CD4-positive, alpha-beta T cell treated with Interleukin-17A for 4 hours (primary cell): Measurements from ENCODE around the gene PDE4D.

Source experiments
- DNase-seq: peaks from one replicate; pipeline ENCODE4 v3.0.0-alpha.2; 2020; ENCODE audit warnings: mixed read lengths

PDE4D gene

DNA sequence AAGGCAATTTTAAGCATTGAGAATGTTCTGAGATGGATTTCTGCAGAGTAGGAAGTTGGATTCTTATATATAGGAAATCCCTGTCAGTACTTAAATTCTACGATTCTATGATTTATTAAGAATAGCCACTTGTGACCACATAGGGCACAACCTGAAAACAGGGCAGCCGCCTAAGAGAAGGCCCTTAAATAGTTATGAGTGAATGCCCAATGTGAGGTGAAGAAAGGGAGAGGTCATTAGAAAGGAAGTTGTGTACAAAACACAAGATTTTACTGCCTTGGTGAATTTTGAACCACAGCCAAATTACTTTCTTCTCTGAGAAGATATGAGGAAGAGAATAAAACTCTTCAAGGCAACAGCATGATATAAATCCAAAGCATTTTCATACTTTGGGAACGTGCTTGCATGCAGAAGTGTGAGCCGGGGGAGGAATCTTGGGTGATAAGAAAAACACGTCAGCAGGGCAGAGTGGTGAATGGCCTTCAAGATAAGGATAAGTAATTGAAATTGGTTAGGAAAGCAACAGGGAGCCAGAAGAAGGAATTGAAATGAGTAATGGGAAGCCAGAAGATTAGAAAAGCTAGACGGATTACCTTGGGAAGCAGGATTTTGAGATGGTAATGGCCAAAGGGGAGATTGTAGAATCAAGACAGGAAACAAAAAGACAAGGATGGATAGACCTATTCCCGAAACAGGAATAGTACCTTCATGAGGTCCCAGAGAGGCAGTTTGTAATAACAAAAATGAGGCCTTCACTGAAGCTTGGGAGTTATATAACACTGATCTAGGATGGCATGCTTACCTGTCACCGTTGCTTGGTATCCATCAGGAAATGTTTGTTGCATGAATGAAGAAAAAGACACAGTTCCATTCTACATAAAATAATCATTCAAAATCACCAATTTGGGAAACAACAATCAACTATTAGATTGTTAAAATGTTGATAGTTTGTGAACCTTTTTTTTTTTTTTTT lies 244.3 kb downstream of the PDE4D start:
- DNase-seq = no peak

- no peak for DNase-seq
Observed at GRCh38 chr5:59648038-59648831, 245.3 kb downstream of the PDE4D start.

GRCh38 chr5:59645380-59645779 lies 248.1 kb downstream of the PDE4D start:
- no peak for DNase-seq

GRCh38 chr5:59640411-59640810 lies 253.1 kb downstream of the PDE4D start:
- DNase-seq = no peak

GRCh38 chr5:59637884-59638580 lies 255.5 kb downstream of the PDE4D start:
- DNase-seq = no peak

GRCh38 chr5:59629561-59629960 lies 264.0 kb downstream of the PDE4D start:
- DNase-seq = no peak

DNA sequence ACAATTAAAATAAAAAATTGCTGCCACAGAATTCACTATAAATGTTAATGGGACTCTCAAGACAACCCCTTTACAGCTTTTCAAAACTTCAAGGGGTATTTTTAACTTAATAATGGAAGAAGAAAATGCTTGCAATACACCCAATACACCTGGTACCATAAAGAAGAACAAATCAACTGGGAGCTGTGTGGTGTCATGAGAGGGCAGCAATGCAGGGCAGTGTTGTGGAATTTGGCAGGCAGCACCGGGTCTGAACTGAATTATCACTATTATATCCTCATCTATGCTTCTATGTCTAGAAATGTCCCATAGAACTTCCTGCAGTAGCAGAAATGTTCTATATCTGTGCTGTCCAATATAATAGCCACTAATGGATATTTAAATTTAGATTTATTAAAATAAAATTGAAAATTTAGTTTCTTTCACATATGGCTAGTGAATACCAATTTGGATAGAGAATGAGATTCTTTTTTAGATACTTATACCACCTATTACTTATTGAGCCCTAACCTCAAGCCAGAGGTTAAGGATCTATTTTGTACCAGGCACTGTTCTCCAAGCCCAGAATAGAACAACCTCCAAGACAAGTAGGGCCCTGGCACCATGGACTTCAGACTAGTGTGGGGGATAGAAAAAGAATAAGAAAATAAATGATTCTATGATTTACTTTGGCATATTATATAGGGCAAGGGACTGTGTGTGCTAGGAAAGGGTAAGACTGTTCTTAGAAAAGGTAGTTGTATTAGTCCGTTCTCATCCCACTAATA lies 265.3 kb downstream of the PDE4D start:
- DNase-seq = no peak

DNA sequence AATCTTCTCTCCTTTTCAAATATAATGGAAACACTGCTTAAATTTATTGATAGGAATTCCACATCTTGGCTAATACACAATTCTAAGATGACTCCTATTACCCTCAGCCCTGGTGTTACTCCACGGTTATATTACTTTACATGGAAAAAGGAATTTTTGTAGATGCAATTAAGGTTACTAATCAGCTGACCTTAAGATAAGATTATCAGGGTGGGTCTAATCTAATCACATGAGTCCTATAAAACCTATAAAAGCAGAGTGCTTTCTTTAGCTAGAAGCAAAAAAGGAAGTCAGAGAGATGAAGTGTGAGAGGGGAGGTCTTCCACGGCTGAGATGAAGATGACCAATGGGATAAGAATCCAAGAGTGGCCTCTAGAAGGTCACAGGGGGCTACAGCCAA lies 268.6 kb downstream of the PDE4D start:
- DNase-seq = no peak

DNA sequence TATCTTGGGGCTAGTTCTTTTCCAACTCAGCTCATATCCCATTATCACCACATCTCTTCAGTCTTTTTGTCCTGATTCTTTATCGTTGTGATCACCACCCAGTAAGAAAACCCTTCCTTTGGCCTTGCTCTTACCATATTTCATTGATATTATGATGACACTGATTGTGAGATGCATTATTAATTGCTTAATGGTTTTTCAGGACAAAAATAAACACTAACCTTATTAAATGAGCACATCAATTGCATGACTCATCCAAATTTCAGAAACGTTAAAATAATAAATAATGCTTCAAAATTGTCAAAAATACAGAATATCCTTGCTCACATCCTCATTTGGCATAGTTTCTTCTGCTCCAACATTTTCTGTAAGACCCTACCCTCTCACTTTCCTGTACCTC lies 270.7 kb downstream of the PDE4D start:
- DNase-seq = no peak

DNA sequence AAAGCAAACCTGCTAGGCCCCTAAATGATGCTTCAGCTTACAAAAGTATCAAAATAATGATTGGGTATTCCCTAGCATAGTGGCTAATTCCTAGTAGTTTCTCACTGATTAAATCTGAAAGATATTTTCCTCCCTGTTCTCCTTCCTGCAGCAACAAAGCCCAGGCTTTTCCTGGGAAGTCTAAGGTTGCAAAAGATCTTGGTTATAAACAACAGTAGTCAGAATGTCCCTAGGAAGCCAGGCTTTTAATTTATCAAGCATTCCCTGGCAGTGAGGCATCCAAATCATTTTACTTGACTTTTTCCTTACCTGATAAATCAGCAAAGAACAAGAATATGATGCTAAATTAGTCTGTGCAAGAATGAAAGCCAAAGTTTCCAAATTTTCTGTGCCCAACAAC lies 272.0 kb downstream of the PDE4D start:
- DNase-seq = no peak

- DNase-seq = no peak
Observed at GRCh38 chr5:59620535-59621212, 272.9 kb downstream of the PDE4D start.

GRCh38 chr5:59618644-59619043 lies 274.9 kb downstream of the PDE4D start:
- no peak for DNase-seq

DNA sequence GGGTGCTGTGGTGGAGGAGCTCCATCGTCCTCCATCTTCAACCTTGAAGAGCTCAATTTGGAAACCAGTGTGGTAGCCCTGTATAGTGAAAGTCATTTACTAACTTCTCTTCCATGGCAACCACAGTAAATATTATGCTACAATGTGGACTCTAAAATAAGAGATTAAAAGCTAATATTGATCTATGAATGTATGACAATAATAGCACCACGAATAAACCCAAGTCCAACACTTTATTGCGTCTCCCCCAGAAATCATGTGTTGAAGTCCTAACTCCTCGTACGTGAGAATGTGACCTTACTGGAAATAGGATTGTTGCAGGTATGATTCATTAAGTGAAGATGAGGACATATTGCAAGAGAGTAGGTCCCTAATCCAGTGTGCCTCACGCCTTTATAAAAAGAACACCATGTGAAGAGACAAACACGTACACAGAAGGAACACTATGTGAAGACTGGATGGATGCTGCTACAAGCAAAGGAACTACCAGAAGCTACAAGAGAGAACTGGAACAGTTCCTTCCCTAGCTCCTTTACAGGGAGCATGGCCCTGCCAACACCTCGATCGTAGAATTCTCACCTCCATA lies 276.2 kb downstream of the PDE4D start:
- DNase-seq = no peak

- no peak for DNase-seq
Observed at GRCh38 chr5:59616413-59616812, 277.1 kb downstream of the PDE4D start.

DNA sequence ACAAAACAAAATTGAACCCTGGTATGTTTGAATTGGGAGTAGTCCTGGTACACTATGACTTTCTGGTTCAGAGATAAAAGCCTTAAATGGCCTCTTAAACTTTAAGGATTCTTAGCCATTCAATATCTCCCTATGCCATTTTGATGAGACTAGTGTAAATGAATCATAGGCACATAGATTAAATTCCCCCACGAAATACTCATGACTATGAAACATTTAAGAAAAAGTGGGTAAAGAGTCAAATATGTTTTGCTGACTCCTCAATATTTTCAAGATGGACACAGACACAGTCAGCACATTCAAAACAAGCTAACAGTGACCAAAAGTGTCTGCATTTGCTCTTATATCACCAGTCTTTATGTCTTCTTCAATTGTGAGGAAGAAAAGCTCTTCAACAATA lies 278.3 kb downstream of the PDE4D start:
- no peak for DNase-seq

DNA sequence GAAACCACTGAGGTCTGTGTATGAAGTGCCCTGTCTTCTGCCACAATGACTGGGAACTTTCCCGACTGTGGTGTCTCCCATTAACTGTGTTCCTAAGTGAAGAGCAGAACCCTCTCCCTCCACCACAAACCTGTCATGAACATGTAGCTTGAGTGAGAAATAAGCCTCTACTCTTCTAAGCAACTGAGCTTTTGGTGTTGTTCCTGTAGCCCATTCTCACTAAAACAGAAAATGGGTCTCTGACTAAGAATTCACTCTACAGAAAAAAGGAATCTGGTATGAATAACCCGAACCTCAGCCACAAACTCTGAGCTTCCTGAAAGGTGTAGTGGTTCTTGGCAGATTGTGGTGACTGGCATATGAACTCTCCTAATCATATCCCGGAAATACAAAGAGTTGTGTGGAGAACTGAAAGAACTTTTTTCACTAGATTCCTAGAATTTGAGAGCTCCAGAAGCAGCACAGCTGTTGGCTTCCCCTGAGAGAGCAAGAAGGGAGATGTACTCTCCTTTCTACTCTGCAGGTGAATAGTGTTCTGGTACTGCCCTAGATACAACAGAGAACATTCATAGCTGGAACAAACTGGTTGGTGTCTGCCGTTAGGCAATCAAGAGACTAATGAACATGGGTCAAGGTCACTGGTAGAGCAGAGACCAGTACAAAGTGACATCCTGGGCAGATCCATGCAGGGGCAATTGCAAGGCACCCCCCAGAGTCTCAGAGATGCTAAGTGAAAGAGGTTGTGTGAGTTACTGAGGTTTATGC lies 283.8 kb downstream of the PDE4D start:
- DNase-seq = no peak

GRCh38 chr5:59608745-59609144 lies 284.8 kb downstream of the PDE4D start:
- DNase-seq = no peak

DNA sequence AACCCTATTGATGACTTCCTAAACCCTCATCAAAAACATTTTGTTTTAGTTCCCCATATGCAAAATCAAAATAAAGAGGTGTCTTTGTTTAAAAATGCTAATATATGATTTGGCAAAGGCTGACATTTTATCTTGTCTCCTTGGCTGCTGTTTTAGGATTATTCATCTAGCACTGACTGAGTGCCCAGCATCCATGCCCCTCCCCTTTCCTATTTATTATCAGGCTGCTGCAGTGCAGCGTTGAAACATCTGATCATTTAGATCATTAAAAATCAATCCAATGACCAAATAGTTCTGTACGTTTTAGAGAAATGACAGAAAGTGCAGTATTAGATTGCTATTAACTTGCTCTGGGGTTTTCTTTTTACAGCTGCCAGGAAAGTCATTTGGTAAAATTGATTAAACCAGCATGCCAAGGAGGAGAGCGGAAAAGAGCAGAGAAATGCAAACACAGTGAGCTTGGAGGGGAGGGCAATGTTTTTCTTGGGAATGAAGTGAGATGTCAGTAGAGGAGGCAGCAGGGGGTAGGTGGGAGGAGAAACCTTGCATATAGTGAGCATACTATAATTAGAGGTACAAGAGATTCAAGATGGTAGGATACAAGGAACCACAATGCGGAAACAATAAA lies 286.3 kb downstream of the PDE4D start:
- DNase-seq = no peak

- DNase-seq = no peak
Observed at GRCh38 chr5:59605915-59606314, 287.6 kb downstream of the PDE4D start.

- no peak for DNase-seq
Observed at GRCh38 chr5:59604111-59604510, 289.4 kb downstream of the PDE4D start.
